SK-N-SH treated with all-trans-retinoic acid at 6 μM for 48 hours (cell line): ENCODE data around the gene RBMXL3.

Experiments used
- ARNTL ChIP-seq: fragments of 450-650 bp; formaldehyde crosslinking; IDR thresholded peaks from 2 replicates; pipeline ENCODE4 v1.5.0; 2020; ENCODE audit warnings: low read depth, mild to moderate bottlenecking, moderate library complexity, borderline replicate concordance
- CREB5 ChIP-seq: fragments of 250-450 bp; sonication (Bioruptor Pico); IDR thresholded peaks from 2 replicates; pipeline ENCODE4 v1.5.1; 2020; ENCODE audit warnings: low read depth, mild to moderate bottlenecking, moderate library complexity
- CSRNP3 ChIP-seq: fragments of 250-450 bp; sonication (Bioruptor Pico); IDR thresholded peaks from 2 replicates; pipeline ENCODE4 v1.5.1; 2021; ENCODE audit warnings: mild to moderate bottlenecking, moderate library complexity
- POU6F1 ChIP-seq: fragments of 250-450 bp; sonication (Bioruptor Pico); IDR thresholded peaks from 2 replicates; pipeline ENCODE4 v1.8.0; 2021; ENCODE audit warnings: low read depth, mild to moderate bottlenecking, moderate library complexity, borderline replicate concordance
- PPARA ChIP-seq: fragments of 250-450 bp; sonication (Bioruptor Pico); IDR thresholded peaks from 2 replicates; pipeline ENCODE4 v1.5.0; 2020; ENCODE audit warnings: mild to moderate bottlenecking, borderline replicate concordance
- TCF4 ChIP-seq: fragments of 250-450 bp; sonication (Bioruptor Pico); IDR thresholded peaks from 2 replicates; pipeline ENCODE4 v1.8.0; 2021; ENCODE audit warnings: mild to moderate bottlenecking, moderate library complexity, borderline replicate concordance
- TSHZ2 ChIP-seq: fragments of 250-450 bp; sonication (Bioruptor Pico); IDR thresholded peaks from 2 replicates; pipeline ENCODE4 v1.5.0; 2020; ENCODE audit warnings: mild to moderate bottlenecking, moderate library complexity
- ZFP3 ChIP-seq: fragments of 250-450 bp; sonication (Bioruptor Pico); IDR thresholded peaks from 2 replicates; pipeline ENCODE4 v1.5.0; 2020; ENCODE audit warnings: mild to moderate bottlenecking, moderate library complexity
- ZFP30 ChIP-seq: fragments of 450-650 bp; formaldehyde crosslinking; IDR thresholded peaks from 2 replicates; pipeline ENCODE4 v1.5.0; 2022; ENCODE audit warnings: mild to moderate bottlenecking, moderate library complexity

- TF ChIP-seq TSHZ2 (no peak), ARNTL (CRISPR knock-in tag) (no peak), CREB5 (CRISPR knock-in tag) (no peak), TCF4 (CRISPR knock-in tag) (no peak), ZFP30 (no peak), CSRNP3 (CRISPR knock-in tag) (no peak), ZFP3 (CRISPR knock-in tag) (no peak), POU6F1 (CRISPR knock-in tag) (no peak), PPARA (CRISPR knock-in tag) (no peak)
These were observed 731 bp downstream of the RBMXL3 start for GRCh38 chrX:115189646-115190635.
